K562 (cell line): ENCODE results near the gene DCST1. TPM values are rescaled to one million over a fixed set of nuclear protein-coding genes. Genes with fewer than 3 reads are reported as not detected.

Source experiments
- ARID3B ChIP-seq: fragments of 250-450 bp; sonication (Bioruptor Pico); IDR thresholded peaks from 2 replicates; pipeline ENCODE4 v1.4.0; 2020; ENCODE audit warnings: borderline replicate concordance
- BRD4 ChIP-seq: fragments of 200-600 bp; sonication (generic); IDR thresholded peaks from 2 replicates; pipeline ENCODE4 v1.6.1; 2017; ENCODE audit warnings: inconsistent platforms
- CBFB ChIP-seq: sonication (generic); formaldehyde crosslinking; IDR thresholded peaks from 2 replicates; pipeline ENCODE4 v1.4.0; 2020; ENCODE audit warnings: mild to moderate bottlenecking, missing genetic modification reagents
- CBX2 ChIP-seq: fragments of 200-600 bp; sonication (generic); IDR thresholded peaks from one replicate; pipeline ENCODE4 v1.6.1; 2012; ENCODE audit warnings: mild to moderate bottlenecking, low read length, inconsistent platforms; ENCODE audit not compliant: insufficient read depth, poor library complexity, severe bottlenecking
- CCAR2 ChIP-seq: fragments of 200-400 bp; formaldehyde crosslinking; IDR thresholded peaks from 2 replicates; pipeline ENCODE4 v1.6.1; 2017; ENCODE audit warnings: mild to moderate bottlenecking, low read depth, low read length
- EGR1 ChIP-seq: fragments of 450-650 bp; conservative IDR thresholded peaks from 2 replicates; pipeline ENCODE4 v1.6.1; 2017; ENCODE audit warnings: mild to moderate bottlenecking
- GTF3C2 ChIP-seq: IDR thresholded peaks from 3 replicates; pipeline ENCODE4 v1.6.1; 2011; ENCODE audit warnings: borderline replicate concordance, mild to moderate bottlenecking, moderate library complexity; ENCODE audit not compliant: insufficient read length; ENCODE audit errors: extremely low read depth
- HNRNPL ChIP-seq: fragments of 200-400 bp; formaldehyde crosslinking; IDR thresholded peaks from 2 replicates; pipeline ENCODE4 v1.6.1; 2017; ENCODE audit warnings: low read depth, mild to moderate bottlenecking, low read length
- HOMEZ ChIP-seq: fragments of 250-450 bp; sonication (Bioruptor Pico); IDR thresholded peaks from 2 replicates; pipeline ENCODE4 v1.4.0; 2020; ENCODE audit warnings: mild to moderate bottlenecking, moderate library complexity
- LEF1 ChIP-seq: fragments of 450-650 bp; IDR thresholded peaks from 2 replicates; pipeline ENCODE4 v1.6.1; 2016; ENCODE audit warnings: mild to moderate bottlenecking
- MTA1 ChIP-seq: fragments of 450-650 bp; IDR thresholded peaks from 2 replicates; pipeline ENCODE4 v1.6.1; 2017; ENCODE audit warnings: borderline replicate concordance
- PRMT5 ChIP-seq: sonication (generic); formaldehyde crosslinking; IDR thresholded peaks from 2 replicates; pipeline ENCODE4 v1.5.0; 2020; ENCODE audit warnings: missing genetic modification reagents
- SIN3B ChIP-seq: fragments of 450-650 bp; IDR thresholded peaks from 2 replicates; pipeline ENCODE4 v1.6.1; 2017; ENCODE audit warnings: low read depth, mild to moderate bottlenecking, moderate library complexity
- SMARCA4 ChIP-seq: fragments of 450-650 bp; IDR thresholded peaks from 2 replicates; pipeline ENCODE4 v1.6.1; 2016
- TRIM28 ChIP-seq: fragments of 450-650 bp; IDR thresholded peaks from 2 replicates; pipeline ENCODE4 v1.6.1; 2017
- VEZF1 ChIP-seq: fragments of 200-800 bp; sonication (Bioruptor generic); IDR thresholded peaks from 2 replicates; pipeline ENCODE4 v1.6.1; 2017; ENCODE audit warnings: missing genetic modification characterization, missing compliant biosample characterization
- WHSC1 ChIP-seq: IDR thresholded peaks from one replicate; pipeline ENCODE4 v1.6.1; 2012; ENCODE audit warnings: low read length, control low read depth, inconsistent platforms
- ZBTB1 ChIP-seq: sonication (generic); formaldehyde crosslinking; IDR thresholded peaks from 2 replicates; pipeline ENCODE4 v1.8.1; 2023; ENCODE audit warnings: missing genetic modification reagents, low read depth, mild to moderate bottlenecking, borderline replicate concordance
- ZBTB8A ChIP-seq: fragments of 450-650 bp; IDR thresholded peaks from 2 replicates; pipeline ENCODE4 v1.6.1; 2018; ENCODE audit warnings: mild to moderate bottlenecking, moderate library complexity; ENCODE audit not compliant: partially characterized antibody
- ZNF175 ChIP-seq: fragments of 200-800 bp; sonication (Bioruptor generic); IDR thresholded peaks from 2 replicates; pipeline ENCODE4 v1.6.1; 2016; ENCODE audit warnings: low read depth, mild to moderate bottlenecking, missing genetic modification characterization, missing compliant biosample characterization
- ZNF408 ChIP-seq: fragments of 250-450 bp; sonication (Bioruptor Pico); IDR thresholded peaks from 2 replicates; pipeline ENCODE4 v1.4.0; 2020; ENCODE audit warnings: low read depth, mild to moderate bottlenecking, moderate library complexity
- ZNF583 ChIP-seq: fragments of 250-450 bp; sonication (Bioruptor Pico); IDR thresholded peaks from 2 replicates; pipeline ENCODE4 v1.4.0; 2020
- polyA plus RNA-seq, 8 experiments: library from polyadenylated mRNA; depleted of rRNA in 4 of 8; stranded (reverse) in 5 of 8; unstranded in 3 of 8; fragments of >200 nt; fragmentation: Nextera tagmentation in 2 of 8; fragmentation: Illumina TruSeq in 1 of 8; extraction: Ambion mirVana in 2 of 8; extraction: Trizol in 1 of 8; gene quantifications; 2 replicates each; pipeline versions ENCODE4 v1.2.1 to v1.2.3, GENCODE V29; 2011 to 2014; ENCODE audit warnings: inconsistent platforms in 1 of 8, missing spikeins in 1 of 8
- total RNA-seq, 7 experiments: library from RNA; depleted of rRNA in 6 of 7; stranded (reverse); fragments of >200 nt in 6 of 7; fragmentation: Illumina TruSeq in 2 of 7; extraction: Trizol in 2 of 7; gene quantifications; 2 replicates each; pipeline versions ENCODE4 v1.2.1 to v1.2.3, GENCODE V29; 2011 to 2021; ENCODE audit warnings: low replicate concordance in 1 of 7

The DCST1 gene
- total and polyA plus RNA-seq, 9 of the 15 experiments (the other 6 are each of a cell fraction or from before 2014, with no cell fraction given): not detected

GRCh38 chr1:155084722-155085503 is 51.3 kb downstream of the DCST1 start (continued):
- TF ChIP-seq ARID3B (no peak), TRIM28 (no peak), ZBTB1 (peak; percentile 48; the same call in 1 of the 2 replicates), ZNF175 (CRISPR knock-in tag) (no peak), HOMEZ (no peak), HNRNPL (no peak), WHSC1 (no peak), PRMT5 (CRISPR knock-in tag) (no peak), BRD4 (no peak), CBFB (peak; percentile 2; the same call in 1 of the 2 replicates), CBX2 (no peak), LEF1 (no peak), GTF3C2 (no peak), ZNF583 (CRISPR knock-in tag) (no peak), CCAR2 (no peak), EGR1 (no peak), SMARCA4 (peak; percentile 9; the same call in 1 of the 2 replicates), ZBTB8A (no peak), MTA1 (peak; percentile 64; the same call in 1 of the 2 replicates), ZNF408 (no peak), SIN3B (no peak), VEZF1 (CRISPR knock-in tag) (peak; percentile 85)
